K562 (cell line): ENCODE data around the gene HTR1D.

Source experiments
- HMG20A ChIP-seq: fragments of 450-650 bp; formaldehyde crosslinking; conservative IDR thresholded peaks from 2 replicates; pipeline ENCODE4 v1.4.0; 2020; ENCODE audit warnings: mild to moderate bottlenecking, mixed read lengths
- MEF2A ChIP-seq: IDR thresholded peaks from 2 replicates; pipeline ENCODE4 v1.6.1; 2011; ENCODE audit warnings: low read depth, mild to moderate bottlenecking, low read length, moderate library complexity; ENCODE audit not compliant: control insufficient read depth

- no peak for TF ChIP-seq HMG20A (CRISPR knock-in tag)
- no peak for TF ChIP-seq MEF2A
Observed at GRCh38 chr1:23191199-23191598, 26.1 kb downstream of the HTR1D start.
